Muscle of leg (tissue), 11 donors: ENCODE results near the gene HES7. TPM values are rescaled to one million over a fixed set of nuclear protein-coding genes. Genes with fewer than 3 reads are reported as not detected.
"Not testable (repeated sequence)": the region's sequence is repeated elsewhere in the genome, so short reads cannot be mapped to it uniquely, and the experiment has no call there.

Experiments used
- DNase-seq: peaks from one replicate; pipeline ENCODE4 v3.0.0; 2013
- H3K27ac ChIP-seq: one replicate; pipeline ENCODE4 v1.5.1; 2013; ENCODE audit warnings: mild to moderate bottlenecking, low read length, control low read depth
- H3K27me3 ChIP-seq: one replicate; pipeline ENCODE4 v1.6.1; 2013; ENCODE audit warnings: low read length; ENCODE audit not compliant: control insufficient read depth, insufficient read depth
- H3K36me3 ChIP-seq: one replicate; pipeline ENCODE4 v1.6.1; 2013; ENCODE audit warnings: low read length; ENCODE audit not compliant: control insufficient read depth, insufficient read depth
- H3K4me1 ChIP-seq: one replicate; pipeline ENCODE4 v1.6.1; 2013; ENCODE audit warnings: low read length; ENCODE audit not compliant: control insufficient read depth, insufficient read depth
- H3K4me3 ChIP-seq: one replicate; pipeline ENCODE4 v1.5.1; 2013; ENCODE audit warnings: low read length, control low read depth
- H3K9me3 ChIP-seq: replicated peaks from 2 replicates; pipeline ENCODE4 v1.6.1; 2013; ENCODE audit warnings: low read depth, low read length; ENCODE audit not compliant: control insufficient read depth
- WGBS: methylation state at CpG from one replicate; pipeline ENCODE4 v1.1.5; 2013; ENCODE audit warnings: missing lambda C conversion rate; ENCODE audit not compliant: insufficient coverage; 5-methylcytosine and 5-hydroxymethylcytosine counted together
- polyA plus RNA-seq, 8 donors: library from polyadenylated mRNA; unstranded; fragments of 120-200 nt; gene quantifications; one replicate each; pipeline versions ENCODE4 v1.2.1 to v1.2.3, GENCODE V29; 2013; ENCODE audit warnings: inconsistent platforms in 1 of 8, low replicate concordance in 1 of 8; ENCODE audit not compliant: insufficient read length in 8 of 8, insufficient read depth in 1 of 8
- total RNA-seq: library from RNA; stranded (reverse); fragments of 120-200 nt; gene quantifications from one replicate; pipeline ENCODE4 v1.2.4, GENCODE V29; 2013

HES7 gene
- total and polyA plus RNA-seq, 9 donors: 0.08 to 0.28 (median 0.15) TPM; not detected in 2

DNA sequence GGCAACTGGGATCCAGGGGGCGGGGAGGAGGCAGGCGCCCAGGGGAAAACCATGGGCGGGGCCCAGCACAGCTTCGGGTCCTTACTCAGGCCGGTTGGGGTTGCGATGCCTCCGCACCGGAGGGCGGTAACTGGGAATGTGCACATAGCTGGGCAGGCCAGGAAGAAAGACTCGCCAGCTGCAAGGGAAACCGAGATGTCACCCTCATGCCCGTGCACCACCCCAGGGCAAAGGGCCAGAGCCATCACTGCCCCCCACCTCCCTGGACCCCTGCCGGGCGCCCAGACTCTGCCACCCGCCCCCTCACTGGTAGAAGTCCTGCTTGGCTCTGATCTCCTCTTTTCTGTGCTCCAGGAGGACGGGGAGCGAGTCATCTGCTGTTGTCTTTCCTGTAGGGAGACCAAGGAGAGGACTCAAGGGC, 43.1 kb downstream of the HES7 start:
- 20% methylated on average over 13 of the region's 17 CpGs for WGBS
- H3K27me3 ChIP-seq: peaks cover 72% of the 10 kb centered on the region
- no peaks in the 10 kb centered on the region for H3K9me3 ChIP-seq
- H3K4me3 ChIP-seq: no peak overlapping the region
- H3K36me3 ChIP-seq: no peaks in the 10 kb centered on the region
- no peak for DNase-seq
- H3K4me1 ChIP-seq: peaks cover 14% of the 10 kb centered on the region
- no peak overlapping the region for H3K27ac ChIP-seq

DNA sequence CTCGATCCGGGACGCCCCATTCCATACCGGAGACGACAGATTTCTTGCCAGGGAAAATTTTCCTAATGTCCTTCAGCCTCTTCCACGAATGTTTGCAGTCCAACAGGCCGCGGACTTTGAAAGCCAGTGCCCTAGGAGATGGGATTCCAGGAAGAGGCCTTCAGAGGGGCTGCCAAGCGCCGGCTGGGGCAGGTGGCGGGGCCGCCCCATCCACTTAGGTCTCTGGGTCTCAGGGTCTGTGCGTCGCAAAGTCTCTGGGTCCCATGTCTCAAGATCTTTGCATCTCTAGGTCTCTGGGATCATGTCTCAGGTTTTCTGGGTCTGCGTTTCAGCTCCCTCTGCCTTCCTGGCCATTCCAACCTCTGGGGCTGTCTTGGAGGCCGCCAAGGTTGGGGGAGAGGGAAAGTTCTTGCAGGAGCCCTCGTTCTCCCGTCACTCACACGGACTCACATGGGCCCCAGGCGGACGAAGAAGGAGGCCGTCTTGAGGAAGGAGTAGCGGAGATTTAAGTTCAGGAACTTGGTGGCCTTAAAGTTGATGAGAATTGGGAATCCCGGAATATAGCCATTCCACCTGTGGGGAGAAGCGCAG, 43.6 kb downstream of the HES7 start:
- Histone ChIP-seq H3K9me3 (no peaks in the 10 kb centered on the region), H3K4me1 (peaks cover 14% of the 10 kb centered on the region), H3K27me3 (peaks cover 77% of the 10 kb centered on the region), H3K36me3 (no peaks in the 10 kb centered on the region), H3K27ac (no peak overlapping the region), H3K4me3 (peak overlapping the region; percentile 36)
- no peak for DNase-seq
- 8% methylated on average over 17 of the region's 25 CpGs for WGBS

DNA sequence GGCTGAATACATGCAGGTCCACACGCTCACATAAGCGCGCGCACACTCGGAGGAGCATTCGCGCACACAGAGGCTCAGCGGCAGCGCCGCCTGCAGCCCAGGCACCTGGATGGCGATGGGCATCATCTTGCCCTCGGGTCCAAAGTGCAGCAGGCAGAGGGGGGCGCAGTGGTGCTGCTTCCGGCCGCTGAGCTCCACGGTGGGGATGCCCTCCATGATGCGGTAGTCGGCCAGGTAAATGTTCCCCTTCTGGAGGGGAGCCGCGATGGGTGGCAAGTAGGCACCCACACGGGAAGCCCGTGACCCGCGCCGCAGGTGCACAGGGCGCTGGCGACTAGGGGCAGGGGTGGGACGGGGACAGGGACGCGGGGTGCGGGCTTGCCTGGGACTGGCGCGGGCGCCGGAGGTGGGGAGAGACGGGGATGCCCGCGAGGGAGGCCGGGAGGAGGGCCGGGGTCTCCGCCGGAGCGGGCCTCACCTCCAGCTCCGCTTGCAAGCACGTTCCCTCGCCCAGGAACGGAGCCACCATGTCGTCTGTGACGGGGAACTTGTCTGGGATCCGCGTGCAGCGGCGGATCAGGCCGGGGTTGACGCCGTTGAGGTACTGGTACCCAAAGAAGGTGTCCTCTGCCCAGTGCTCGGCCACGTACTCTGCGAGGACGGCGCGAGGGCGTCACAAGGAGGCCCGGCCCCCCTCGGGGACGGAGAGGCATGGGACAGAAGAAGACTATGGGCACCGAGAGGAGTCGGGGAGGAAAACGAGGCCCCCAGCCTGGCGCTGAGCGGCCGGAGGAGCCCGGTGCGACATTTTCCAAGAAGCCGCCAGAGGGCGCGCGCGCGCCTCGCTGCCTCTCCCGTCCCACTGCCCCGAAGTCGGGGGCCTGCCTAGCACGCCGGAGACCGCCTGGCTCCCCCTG, 44.4 kb downstream of the HES7 start:
- DNase-seq: peak; percentile 70
- no peak overlapping the region for H3K27ac ChIP-seq
- peak overlapping the region; percentile 36 for H3K4me3 ChIP-seq
- peaks cover 14% of the 10 kb centered on the region for H3K4me1 ChIP-seq
- H3K9me3 ChIP-seq: no peaks in the 10 kb centered on the region
- WGBS: under 1% methylated on average over 87 of the region's 87 CpGs
- H3K27me3 ChIP-seq: peaks cover 82% of the 10 kb centered on the region
- H3K36me3 ChIP-seq: no peaks in the 10 kb centered on the region

DNA sequence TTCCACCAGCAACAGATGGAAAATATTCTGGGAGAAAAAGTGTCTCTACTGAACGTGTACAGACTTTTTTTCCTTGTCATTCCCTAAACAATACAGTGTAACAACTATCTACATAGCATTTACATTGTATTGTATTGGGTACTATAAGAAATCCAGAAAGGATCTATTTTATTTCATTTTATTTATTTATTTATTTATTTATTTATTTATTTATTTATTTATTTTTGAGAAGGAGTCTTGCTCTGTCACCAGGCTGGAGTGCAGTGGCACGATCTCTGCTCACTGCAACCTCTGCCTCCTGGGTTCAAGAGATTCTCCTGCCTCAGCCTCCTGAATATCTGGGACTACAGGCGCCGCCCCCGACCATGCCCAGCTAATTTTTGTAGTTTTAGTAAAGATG, 46.0 kb downstream of the HES7 start:
- not testable (repeated sequence) for H3K27ac ChIP-seq, DNase-seq, H3K4me3 ChIP-seq, H3K9me3 ChIP-seq, H3K36me3 ChIP-seq
- peaks cover 27% of the 10 kb centered on the region for H3K4me1 ChIP-seq
- no CpG with 5 or more reads among the region's 5 CpGs for WGBS
- peaks cover 88% of the 10 kb centered on the region for H3K27me3 ChIP-seq

DNA sequence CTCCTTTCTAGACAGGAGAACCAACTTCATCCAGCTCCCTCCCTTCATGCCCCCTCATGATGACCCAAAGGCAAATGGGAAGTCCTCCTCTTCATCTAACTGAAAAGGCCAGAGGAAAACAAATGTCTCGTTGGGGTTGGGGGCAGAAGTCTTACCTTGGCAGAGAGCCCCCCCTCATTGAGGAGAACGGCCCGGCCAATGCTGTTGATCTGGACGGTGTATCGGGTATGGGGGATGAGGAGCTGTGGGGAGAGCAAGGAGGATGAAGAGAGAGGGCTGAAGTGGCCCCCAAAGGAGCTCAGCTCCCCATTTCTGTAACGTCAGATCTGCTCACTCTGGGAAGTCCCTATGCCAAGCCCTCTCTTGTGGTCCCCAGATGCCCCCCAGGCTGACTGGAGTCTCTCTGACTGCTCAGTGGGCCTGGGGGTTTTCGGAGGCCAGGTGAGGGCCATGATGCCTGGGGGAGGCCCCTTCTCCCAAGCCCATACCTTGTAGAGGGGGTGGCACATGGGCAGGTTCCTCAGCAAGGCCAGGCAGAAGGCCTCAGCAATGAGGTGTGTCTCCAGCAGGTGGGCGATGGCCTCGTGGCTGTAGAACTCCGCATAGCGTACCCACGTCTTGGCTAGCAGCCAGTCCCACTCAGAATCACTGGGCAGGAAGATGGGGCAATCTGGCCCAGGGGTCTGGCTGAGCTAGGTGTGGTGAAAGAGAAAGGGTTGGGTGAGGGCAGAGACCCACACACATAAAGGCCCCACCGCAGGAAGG, 47.2 kb downstream of the HES7 start:
- Histone ChIP-seq H3K4me1 (peaks cover 37% of the 10 kb centered on the region), H3K9me3 (no peaks in the 10 kb centered on the region), H3K27ac (no peak overlapping the region), H3K27me3 (peaks cover 93% of the 10 kb centered on the region), H3K4me3 (no peak overlapping the region), H3K36me3 (no peaks in the 10 kb centered on the region)
- 77% methylated on average over 11 of the region's 13 CpGs for WGBS
- no peak for DNase-seq

DNA sequence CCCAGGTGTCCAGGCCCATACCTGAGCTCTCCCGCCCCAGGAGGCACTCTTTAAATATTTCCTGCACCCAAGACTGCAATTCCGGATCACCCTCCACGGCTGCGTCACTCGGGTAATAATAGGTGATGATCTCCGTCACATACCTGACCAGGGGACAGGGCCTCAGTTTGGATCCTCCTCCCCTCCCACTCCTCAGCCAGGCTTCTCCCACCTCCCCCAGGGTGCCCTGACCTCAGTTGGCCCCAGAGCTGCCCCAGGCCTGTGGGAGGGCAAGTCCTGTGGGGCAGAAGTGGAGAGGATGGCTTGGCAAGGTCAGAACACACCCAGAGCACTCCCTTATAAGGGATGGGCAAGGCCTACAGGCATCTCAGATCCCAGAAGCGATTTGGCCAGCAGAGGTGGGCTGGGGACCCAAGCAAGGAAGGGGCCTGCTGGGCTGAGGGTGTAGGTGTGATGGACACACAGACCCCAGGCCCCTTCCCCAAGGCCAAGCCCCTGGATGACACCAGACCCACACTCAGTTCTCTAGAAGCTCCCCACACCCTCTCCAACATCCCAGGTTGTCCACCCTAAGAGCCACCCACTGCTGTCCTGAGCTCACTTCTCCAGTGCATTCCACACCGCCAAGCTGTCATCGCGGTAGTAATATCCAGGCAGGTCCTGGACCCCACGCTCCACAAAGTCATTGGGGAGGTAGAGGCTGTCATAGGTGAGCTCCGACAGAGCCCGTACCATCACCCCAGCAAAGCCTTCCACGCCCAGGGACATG, 48.1 kb downstream of the HES7 start:
- Histone ChIP-seq H3K27me3 (peaks cover 95% of the 10 kb centered on the region), H3K4me3 (no peak overlapping the region), H3K4me1 (peaks cover 37% of the 10 kb centered on the region), H3K27ac (no peak overlapping the region), H3K36me3 (no peaks in the 10 kb centered on the region), H3K9me3 (no peaks in the 10 kb centered on the region)
- 91% methylated on average over 10 of the region's 14 CpGs for WGBS
- DNase-seq: no peak

DNA sequence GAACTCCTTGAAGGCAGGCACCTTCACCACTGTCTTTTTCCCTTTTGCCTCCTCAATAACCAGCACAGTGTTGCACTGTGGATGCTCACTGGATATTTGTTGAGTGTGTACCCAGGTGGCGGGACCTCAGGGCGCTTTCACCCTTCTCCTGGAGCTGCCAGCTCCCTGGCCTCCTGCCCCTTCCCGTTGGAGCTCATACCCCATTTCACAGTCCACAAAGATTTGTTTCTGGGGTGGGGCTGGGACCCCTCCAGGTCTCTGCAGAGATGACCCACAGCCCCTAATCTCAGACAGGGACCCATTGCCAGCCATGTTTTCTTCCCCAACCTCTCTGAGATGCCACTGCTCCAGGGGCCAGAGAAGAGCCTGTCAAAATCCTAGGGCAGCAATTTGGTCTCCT, 48.8 kb downstream of the HES7 start:
- H3K4me1 ChIP-seq: peaks cover 33% of the 10 kb centered on the region
- whole genome bisulfite sequencing: 87% methylated on average over 3 of the region's 3 CpGs
- H3K9me3 ChIP-seq: no peaks in the 10 kb centered on the region
- peaks cover 95% of the 10 kb centered on the region for H3K27me3 ChIP-seq
- H3K27ac ChIP-seq: no peak overlapping the region
- no peak for DNase-seq
- no peaks in the 10 kb centered on the region for H3K36me3 ChIP-seq
- no peak overlapping the region for H3K4me3 ChIP-seq

DNA sequence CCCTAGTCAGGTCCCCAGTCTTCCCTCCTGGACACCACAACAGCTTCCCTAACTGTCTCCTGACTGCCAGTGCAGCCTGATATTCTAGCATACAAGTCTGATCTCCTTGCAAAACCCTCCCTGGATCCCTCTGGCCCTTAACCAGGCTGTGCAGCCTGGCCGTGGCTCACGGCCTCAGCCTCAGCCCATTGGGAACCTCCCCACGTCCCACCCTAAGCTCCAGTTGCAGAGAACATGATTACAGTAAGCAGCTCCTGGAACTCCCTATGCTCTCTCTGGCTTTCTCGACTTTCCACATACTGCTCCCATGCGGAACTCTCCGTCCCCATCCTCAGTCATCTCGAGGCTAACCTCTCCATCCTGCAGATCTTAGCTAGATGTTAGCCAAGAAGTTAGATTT, 49.4 kb downstream of the HES7 start:
- Histone ChIP-seq H3K27ac (no peak overlapping the region), H3K9me3 (no peaks in the 10 kb centered on the region), H3K4me3 (no peak overlapping the region), H3K36me3 (no peaks in the 10 kb centered on the region), H3K27me3 (peaks cover 90% of the 10 kb centered on the region), H3K4me1 (peaks cover 28% of the 10 kb centered on the region)
- WGBS: 17% methylated on average over 7 of the region's 7 CpGs
- no peak for DNase-seq

DNA sequence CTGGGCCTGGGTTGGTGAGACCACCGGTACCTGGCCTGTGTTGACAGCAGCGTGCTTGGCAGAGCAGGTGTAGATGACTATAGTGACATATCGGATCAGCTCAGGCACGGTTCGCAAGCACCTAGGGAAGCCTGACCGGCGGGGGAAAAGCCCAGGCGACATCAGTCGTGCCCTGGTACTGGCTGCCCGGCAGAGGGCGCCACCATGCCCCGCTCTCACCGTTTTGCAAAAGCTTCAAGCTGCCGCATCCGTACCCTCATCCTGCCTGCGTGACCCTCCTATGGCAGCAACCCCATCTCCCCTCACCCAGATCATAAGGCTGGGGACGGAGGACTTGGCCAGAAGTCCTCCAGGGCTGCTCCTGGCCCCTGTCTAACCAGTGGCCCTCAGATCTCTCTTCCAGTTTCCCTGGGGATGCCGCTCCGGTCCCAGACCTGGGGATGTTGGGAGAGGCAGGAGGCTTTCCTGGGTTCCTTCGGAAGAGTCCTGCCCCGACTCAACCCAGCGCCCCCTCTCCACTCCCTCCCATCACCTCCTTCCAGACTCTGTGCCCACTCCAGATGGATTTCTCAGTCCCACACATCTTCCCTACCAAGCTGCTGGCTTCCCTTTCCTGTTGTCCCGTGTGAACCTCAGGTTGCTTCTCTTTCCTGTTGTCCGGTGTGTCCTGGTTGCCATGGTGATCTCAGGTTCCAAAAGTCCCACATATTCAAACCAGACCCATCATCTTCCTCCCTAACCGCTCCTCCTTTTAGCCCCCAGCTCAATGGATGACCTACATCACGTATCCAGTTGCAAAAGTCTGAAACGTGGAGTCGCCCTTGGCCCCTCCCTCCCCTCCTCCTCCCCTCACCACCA, 50.0 kb downstream of the HES7 start:
- Histone ChIP-seq H3K4me1 (peaks cover 23% of the 10 kb centered on the region), H3K9me3 (no peaks in the 10 kb centered on the region), H3K27me3 (peaks cover 88% of the 10 kb centered on the region), H3K4me3 (no peak overlapping the region), H3K36me3 (no peaks in the 10 kb centered on the region), H3K27ac (no peak overlapping the region)
- DNase-seq: peak; percentile 37
- 2% methylated on average over 25 of the region's 28 CpGs for WGBS
